GM04503 (cell line): ENCODE measurements around the gene ZNF516.

ENCODE experiments used
- DNase-seq: peaks from one replicate; pipeline ENCODE4 v3.0.0-alpha.2; 2012; ENCODE audit warnings: low read depth

ZNF516 gene

DNA sequence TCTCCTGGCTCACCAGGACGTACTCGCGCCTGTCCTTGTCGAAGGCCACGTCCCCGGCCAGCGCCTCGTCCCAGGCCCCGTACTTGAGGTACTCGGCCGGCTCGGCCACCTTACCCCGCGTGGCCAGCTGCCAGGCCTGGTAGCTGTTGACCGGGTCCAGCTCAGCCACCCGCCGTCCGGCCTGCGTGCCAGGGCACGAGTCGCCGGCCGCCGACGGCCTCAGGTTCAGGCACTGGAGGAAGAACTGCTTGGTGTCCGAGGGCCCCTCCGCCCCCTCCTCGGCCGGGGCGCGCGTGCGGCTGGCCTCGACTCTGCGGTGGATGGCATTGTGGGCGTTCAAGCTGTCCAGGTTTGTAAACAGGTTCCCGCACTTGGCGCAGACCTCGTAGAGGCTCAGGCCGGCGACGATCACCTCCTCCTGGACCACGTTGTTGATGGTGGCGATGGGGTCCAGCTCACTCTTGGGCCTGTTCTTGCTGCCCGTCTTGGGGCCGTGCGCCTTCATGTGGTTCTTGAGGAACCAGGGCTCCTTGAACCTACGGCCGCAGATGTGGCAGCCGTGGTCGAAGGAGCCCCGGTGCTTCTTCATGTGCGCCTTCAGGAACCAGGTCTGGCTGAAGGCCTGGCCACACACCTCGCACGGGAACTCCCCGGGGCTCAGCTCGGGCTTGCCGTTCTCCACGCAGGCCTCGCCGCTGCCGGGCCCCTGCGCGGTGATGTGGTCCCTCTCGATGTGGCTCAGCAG is 53.2 kb downstream of the ZNF516 start:
- DNase-seq, result no peak

GRCh38 chr18:76441002-76441667 is 53.9 kb downstream of the ZNF516 start:
- DNase-seq, result no peak

DNA sequence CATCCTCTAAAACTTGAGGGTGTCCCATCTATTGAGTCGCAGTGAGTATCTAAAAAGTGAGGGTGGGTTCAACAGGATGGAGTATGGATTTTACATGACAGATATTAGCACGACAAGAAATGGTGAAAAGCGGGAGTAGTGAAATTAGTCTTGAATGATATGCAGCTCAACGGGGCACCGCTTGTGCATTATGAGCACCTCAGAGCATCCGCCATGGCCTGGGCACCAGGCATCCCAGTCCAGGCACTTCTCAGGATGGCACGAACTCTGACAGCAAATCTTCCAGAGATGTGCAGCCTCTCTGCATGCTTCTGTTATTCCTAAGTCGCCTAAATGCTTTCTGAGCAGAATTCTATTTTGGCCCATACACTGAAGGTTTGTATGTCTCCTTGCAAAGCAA is 57.1 kb downstream of the ZNF516 start:
- DNase-seq, result no peak

DNA sequence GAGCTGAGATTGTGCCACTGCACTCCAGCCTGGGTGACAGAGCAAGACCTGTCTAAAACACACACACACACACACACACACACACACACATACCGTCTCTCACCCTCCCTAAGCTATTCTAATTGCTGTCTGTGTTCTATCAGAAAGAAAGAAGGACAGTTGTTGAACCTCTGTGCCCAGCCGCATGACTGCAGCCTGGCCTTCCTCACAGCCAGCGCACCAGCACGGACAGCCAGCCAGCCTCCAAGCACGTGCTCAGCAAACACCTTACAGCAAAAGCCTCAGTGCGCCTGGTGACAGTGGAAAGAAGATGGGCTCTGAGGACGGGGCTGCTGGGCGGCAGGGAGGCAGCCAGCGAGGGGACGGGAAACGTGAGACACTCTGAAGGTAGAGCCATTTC is 58.0 kb downstream of the ZNF516 start:
- no peak for DNase-seq

DNA sequence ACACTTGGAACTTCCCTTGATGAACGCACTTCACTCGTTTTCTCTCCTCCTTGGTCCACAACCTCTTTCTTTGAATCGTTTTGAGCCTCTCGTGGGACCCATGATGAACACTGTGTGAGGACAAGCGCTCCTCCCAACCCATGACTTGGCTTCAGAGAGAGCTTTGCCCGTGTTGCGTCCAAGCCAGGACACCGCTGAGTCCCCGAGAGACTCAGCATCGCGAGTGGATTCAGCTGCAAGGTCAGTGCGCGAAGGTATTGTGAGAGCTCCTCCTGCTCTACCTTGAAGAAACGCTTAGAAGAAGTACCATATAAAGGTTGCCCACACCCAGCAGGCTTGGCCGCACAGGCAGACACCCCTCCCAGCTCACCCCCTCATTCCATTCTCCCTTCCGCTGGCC is 58.7 kb downstream of the ZNF516 start:
- DNase-seq, result no peak

DNA sequence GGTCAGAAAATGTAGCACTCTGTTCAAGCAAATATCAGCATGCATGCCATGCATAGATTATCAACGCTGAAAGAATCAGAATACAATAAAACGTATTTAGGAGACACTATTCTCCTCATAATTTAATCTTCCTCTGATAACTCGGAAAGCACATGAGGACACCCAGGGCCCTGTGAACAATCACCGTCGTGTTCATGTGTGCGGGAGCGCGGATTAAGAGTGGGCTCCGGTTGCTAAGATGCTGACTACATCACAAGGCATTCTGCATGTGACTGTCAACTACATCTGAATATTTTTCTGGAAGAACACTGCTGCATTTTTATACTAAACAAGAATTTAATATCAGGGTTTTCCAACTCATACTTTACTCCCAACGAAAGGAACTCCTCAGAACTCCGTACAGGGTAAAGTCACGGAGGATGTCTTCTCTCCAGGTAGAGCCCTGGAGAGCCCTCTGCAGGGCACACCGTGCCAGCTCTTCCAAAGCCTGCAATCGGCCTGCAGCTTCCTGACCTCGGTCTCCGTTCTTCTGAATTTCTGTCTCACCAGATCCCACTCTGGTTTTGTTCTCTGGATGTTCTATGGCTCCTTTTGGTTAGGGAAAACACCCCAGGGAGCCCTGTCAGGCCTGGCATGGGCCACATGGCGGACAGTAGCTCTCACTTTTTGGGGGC is 59.6 kb downstream of the ZNF516 start:
- no peak for DNase-seq

- no peak for DNase-seq
These were observed 60.6 kb downstream of the ZNF516 start for GRCh38 chr18:76434452-76434851.

DNA sequence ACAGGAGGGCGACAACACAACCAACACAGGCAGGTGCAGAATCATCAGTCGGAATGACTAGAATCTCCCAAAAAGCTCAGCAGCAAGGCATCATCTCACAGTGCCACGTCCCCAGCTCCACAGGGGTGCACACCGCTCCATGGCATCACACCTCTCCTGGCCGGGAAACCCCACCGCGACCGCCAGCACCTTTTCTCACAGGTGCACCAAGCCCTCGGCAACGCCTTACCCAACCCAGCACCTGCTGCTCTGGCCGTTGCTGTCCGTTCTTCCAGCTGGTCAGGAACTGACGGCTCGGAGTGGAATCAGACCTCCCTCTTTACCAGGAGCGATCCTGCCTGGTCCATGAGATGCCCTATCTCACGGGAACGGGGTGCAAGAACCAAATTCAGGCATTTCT is 61.3 kb downstream of the ZNF516 start:
- no peak for DNase-seq

- no peak for DNase-seq
These were observed 61.9 kb downstream of the ZNF516 start for GRCh38 chr18:76432970-76433767.

DNA sequence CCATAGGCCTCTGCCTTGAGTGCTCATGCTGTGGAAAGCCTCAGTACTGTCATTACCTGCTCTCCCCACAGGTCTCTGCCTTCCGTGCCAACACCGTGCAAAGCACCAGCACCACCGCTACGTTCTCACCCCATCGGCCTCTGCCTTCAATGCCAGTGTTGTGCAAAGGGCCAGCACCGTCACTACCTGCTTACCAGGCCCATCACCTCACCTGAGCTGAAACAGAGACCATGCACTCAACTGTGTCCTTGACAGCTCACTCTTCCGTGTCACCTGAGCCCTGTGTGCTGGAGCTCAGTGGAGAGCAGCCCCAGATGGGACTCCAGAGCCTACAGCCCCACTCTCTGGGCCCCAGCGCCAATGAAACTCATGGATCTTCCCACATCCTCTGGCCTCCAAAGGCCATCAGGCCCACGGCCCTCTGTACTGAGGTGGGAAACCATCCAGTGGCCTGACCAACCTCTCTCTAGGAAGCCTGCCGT is 62.7 kb downstream of the ZNF516 start:
- no peak for DNase-seq

DNA sequence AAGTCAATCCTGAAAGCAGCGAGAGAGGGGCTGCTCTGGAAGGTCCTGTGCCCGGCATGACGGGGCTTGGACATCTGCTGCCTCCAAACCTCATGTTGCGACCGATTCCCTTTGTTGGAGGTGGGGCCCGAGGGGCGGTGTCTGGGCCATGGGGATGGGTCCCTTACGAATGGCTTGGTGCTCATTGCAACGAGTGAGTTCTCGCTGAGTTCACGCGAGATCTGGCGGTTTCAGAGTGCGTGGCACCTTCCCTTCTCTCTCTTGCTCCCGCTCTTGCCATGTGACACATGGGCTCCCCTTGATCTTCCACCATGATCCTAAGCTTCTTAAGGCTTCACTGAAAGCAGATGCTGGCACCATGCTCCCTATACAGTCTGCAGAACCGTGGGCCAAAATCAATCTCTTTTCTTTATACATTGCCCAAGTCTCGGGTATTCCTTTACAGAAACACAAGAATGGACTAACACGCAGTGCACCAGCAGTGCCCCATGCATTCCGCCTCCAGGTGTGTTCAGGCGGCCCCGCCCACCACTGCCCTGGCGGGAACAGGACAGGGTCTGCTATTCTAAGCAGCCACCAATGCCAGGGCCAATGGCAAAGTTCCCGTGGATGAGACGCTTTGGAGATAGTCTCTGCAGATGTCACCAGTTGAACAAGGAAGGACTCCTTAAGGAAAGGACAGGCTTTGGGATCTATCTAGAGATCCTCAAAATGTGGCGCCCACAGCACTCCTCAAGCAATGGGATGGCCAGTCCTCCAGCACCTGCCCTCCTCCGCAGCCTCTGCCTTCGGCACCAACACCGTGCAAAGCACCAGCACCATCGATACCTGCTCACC is 63.4 kb downstream of the ZNF516 start:
- DNase-seq, result no peak

- no peak for DNase-seq
These were observed 64.4 kb downstream of the ZNF516 start for GRCh38 chr18:76430636-76431035.

- no peak for DNase-seq
These were observed 65.5 kb downstream of the ZNF516 start for GRCh38 chr18:76429262-76430126.

GRCh38 chr18:76428396-76429261 is 66.4 kb downstream of the ZNF516 start:
- no peak for DNase-seq

DNA sequence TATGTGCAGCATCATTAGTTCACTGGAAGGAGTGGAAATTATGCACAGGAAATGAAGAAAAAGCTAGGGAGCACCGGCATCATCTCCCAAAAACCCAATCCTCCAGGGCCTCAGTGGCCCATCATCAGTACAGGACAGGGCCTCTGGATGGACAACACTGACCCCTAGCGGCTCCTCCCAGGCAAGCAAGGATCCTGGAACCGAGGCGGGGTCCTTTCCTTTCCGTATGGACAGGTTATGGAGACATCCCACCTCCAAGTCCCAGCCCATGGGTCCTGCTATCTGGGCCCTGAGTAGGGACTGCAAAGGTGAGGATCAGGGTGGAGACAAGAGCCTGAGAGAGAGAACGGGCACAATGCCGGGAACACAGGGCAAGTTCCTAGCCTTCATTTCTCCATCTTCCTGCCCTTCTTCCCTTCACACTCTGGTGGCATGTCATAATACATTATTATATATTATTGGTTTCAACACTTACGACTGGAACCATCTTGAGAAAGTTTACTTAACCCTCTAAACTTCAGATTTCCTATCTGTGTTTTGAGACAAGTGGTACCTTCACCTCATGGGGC is 68.2 kb downstream of the ZNF516 start:
- no peak for DNase-seq

DNA sequence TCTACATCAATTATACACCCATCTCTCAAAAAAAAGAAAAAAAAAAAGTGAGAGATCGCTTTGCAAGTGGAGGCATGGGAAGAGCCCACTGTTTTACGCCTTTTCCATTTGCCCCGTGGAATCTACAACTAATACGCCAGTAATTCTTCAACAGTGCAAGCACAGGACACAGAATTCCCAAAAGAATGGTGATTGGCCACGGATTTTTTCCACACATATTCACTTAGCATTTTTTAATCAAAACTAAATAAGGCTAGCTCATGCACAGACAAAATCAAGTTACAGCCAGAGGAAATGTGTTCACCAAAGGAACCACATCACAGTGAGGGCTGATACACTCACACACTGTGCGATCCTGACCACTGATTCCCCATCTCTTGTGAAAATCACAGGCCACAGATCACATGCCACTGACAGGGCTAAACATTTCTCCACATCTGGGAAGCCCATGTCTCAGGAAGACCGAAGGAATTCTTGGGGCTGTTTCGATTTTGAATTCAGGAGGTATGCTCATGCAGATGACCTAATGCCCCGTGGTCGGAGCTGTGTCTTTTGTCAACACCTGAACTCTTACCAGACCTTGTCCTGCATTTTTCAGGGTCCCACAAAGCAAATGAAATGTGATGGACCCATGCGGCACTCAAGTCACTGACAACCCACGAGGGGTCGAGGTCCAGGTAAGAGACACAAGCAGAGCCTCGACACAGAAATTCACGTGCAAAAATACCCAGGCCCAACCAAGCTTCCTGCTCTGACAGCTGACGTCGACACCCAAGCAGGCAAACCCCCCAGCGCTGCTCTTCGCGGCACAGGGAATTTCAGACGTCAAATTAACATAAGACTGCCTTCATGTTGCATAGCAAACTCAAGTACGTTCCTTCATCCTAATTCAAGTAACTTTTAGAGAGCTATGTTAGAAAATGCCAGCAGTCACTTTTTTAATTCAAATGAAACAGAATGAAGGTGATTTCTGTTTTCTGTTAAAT is 69.6 kb downstream of the ZNF516 start:
- DNase-seq, result peak; percentile 45

- no peak for DNase-seq
These were observed 72.2 kb downstream of the ZNF516 start for GRCh38 chr18:76422838-76423237.

GRCh38 chr18:76422121-76422520 is 72.9 kb downstream of the ZNF516 start:
- no peak for DNase-seq
